HUES64 (cell line): ENCODE data around the gene CUBN.
A peak's percentile ranks its signal among the peaks of the same experiment; 100 is the strongest.
"Not testable (repeated sequence)": the region's sequence is repeated elsewhere in the genome, so short reads cannot be mapped to it uniquely, and the experiment has no call there.

Source experiments
- H3K27ac ChIP-seq: 2 replicates; pipeline ENCODE4 v1.7.0; 2013; ENCODE audit warnings: low read depth, low read length, inconsistent platforms
- H3K27me3 ChIP-seq: 2 replicates; pipeline ENCODE4 v1.6.1; 2013; ENCODE audit warnings: mild to moderate bottlenecking, low read length; ENCODE audit not compliant: insufficient read depth
- H3K36me3 ChIP-seq: 2 replicates; pipeline ENCODE4 v1.6.1; 2013; ENCODE audit warnings: mild to moderate bottlenecking, low read length; ENCODE audit not compliant: insufficient read depth
- H3K4me1 ChIP-seq: 2 replicates; pipeline ENCODE4 v1.6.1; 2013; ENCODE audit warnings: mild to moderate bottlenecking, low read length, moderate library complexity; ENCODE audit not compliant: insufficient read depth
- H3K4me3 ChIP-seq: 2 replicates; pipeline ENCODE4 v1.5.1; 2013; ENCODE audit warnings: mild to moderate bottlenecking, low read length, moderate library complexity
- H3K9ac ChIP-seq: 2 replicates; pipeline ENCODE4 v1.6.1; 2013; ENCODE audit warnings: mild to moderate bottlenecking, low read depth, low read length
- H3K9me3 ChIP-seq: 2 replicates; pipeline ENCODE4 v1.6.1; 2013; ENCODE audit warnings: low read depth, low read length; ENCODE audit not compliant: insufficient read depth
- WGBS: fragments of 150-250, 120-280 bp; methylation state at CpG from one replicate; pipeline ENCODE4 v1.1.7; 2013; ENCODE audit warnings: missing lambda C conversion rate; 5-methylcytosine and 5-hydroxymethylcytosine counted together

The CUBN gene

DNA sequence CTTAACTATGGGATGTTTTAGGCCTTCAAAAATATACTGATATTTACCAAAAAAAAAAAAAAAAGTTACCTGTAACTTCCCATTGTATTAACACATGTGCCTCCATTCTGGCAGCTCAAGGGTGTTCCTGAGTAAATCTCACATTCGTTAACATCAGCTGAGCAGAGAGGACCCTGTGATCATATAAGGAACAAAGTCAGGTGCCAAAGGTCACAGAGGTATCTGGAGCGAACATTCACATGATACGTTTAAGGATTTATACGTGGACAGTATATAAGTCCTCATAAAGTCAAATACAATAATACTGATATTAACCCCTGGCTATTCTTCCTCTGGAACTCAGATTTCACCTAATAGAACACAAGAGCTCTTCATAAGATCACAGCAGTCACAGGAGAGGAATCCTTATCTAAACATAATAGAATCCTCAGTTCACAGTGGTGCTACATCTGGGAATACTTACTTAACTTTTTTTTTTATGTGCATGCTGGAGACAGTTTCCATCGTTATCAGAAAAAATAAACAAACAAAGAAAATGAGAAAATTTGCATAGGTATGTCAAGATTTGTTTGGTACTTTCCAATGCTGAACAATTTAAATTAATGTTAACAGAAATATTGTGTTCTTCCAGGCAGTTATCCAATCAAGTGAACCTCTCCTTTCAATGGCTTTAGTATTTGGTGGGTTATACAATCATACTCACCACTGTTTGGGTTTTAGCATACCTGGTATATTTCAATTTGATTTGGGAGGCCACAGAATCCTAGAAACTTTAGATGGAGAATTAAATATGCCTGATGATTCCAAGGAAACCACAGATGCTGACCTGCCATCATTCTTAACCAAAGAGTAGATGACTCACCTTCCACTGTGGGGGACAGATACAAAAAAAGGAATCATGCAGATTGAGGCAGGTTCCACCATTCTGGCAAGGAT lies 6.6 kb downstream of the CUBN start:
- Histone ChIP-seq H3K27me3 (no peaks in the 10 kb centered on the region), H3K36me3 (no peaks in the 10 kb centered on the region), H3K27ac (peak overlapping the region; percentile 5; the same call in 1 of the 2 replicates), H3K4me3 (no peak overlapping the region), H3K9ac (no peak overlapping the region; the same call in 1 of the 2 replicates), H3K9me3 (no peaks in the 10 kb centered on the region), H3K4me1 (peaks cover 17% of the 10 kb centered on the region)
- 96% methylated on average over 4 of the region's 5 CpGs for WGBS

DNA sequence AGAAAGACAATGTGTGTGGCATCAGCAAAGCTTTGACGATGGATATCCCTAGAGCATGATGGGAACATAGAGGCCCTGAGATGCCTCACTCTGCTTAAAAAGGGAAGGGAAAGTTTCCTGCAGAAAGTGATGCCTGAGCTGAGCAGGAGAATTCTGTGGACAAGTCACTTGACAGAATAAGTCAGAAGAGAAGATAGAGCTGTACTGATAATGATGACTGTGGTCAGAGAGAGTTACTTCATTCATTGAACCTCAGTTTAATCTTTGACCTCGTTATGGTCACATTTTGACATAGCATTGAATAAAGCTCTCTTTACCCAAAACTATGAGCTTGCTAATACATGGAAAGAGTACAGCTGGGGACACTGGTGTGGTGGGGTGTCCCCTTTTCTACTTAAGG lies 7.6 kb downstream of the CUBN start:
- H3K9me3 ChIP-seq: no peaks in the 10 kb centered on the region
- no peak overlapping the region for H3K4me3 ChIP-seq
- 89% methylated on average over 2 of the region's 2 CpGs for WGBS
- H3K4me1 ChIP-seq: peaks cover 17% of the 10 kb centered on the region
- H3K9ac ChIP-seq: no peak overlapping the region
- no peak overlapping the region for H3K27ac ChIP-seq
- no peaks in the 10 kb centered on the region for H3K36me3 ChIP-seq
- H3K27me3 ChIP-seq: no peaks in the 10 kb centered on the region

DNA sequence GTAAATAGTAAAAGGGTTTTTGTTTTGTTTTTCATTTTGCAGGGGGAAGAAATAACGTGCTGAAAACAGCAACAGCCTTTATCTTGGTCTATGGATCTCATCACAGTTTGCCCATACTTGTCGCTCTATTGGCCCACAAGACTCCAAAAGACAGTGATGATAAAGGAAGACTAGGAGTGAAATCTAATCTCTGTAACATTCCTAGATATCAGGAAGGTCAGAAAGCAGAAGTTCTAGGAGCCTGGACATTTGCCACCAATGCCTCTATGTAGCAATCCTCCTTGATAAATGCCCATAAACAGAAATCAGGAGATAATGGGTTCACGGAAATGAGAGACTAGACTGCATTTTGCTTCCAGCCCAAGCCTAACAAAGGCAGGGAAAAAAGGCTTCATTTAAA lies 8.9 kb downstream of the CUBN start:
- H3K27ac ChIP-seq: no peak overlapping the region
- peaks cover 17% of the 10 kb centered on the region for H3K4me1 ChIP-seq
- no peaks in the 10 kb centered on the region for H3K27me3 ChIP-seq
- no peak overlapping the region for H3K9ac ChIP-seq
- H3K36me3 ChIP-seq: no peaks in the 10 kb centered on the region
- H3K9me3 ChIP-seq: no peaks in the 10 kb centered on the region
- no peak overlapping the region for H3K4me3 ChIP-seq
- 91% methylated on average over 3 of the region's 3 CpGs for WGBS

DNA sequence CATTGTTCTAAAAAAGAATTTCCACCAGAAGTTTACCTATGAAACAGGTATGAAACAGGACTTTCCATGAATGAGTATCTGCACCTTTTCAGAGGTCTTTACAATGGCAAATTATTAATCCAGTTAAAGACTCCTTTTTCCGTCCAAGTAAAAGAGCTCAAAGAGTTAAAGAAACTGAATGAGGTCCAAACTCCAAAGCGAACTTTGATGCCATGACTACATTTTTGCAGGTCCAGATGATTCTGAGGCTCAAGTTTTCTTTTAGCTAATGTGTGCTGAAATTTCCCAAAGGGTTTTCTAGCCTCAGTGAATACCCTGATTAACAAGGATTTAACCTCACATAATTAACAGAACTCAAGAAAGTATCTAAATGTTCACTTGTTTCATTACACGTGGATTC lies 9.8 kb downstream of the CUBN start:
- no peaks in the 10 kb centered on the region for H3K27me3 ChIP-seq
- peaks cover 17% of the 10 kb centered on the region for H3K4me1 ChIP-seq
- 88% methylated on average over 3 of the region's 3 CpGs for WGBS
- no peaks in the 10 kb centered on the region for H3K36me3 ChIP-seq
- H3K9me3 ChIP-seq: no peaks in the 10 kb centered on the region
- no peak overlapping the region for H3K27ac ChIP-seq
- H3K9ac ChIP-seq: no peak overlapping the region
- no peak overlapping the region for H3K4me3 ChIP-seq

DNA sequence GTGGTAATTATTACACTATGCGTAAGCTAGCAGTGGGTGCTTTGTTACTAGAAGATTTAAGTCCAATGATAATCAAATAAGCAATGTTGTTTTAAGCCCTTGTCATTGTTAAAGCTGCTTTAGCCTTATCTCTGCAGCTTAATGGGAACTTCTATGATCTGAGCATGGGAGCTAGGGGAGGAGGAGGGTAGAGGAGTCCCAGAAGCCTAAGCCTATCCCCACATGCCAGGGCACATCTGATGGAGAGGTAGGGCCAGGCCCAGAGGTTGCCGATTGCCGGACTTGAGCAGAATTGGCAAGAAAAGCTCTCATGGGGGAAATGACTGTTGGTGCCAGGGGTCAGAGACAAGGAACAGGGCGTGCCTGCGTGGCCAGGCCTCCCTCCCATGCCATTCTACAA lies 13.4 kb downstream of the CUBN start:
- Histone ChIP-seq H3K4me1 (no peaks in the 10 kb centered on the region), H3K27ac (no peak overlapping the region), H3K9ac (no peak overlapping the region), H3K36me3 (no peaks in the 10 kb centered on the region), H3K27me3 (no peaks in the 10 kb centered on the region), H3K4me3 (no peak overlapping the region), H3K9me3 (no peaks in the 10 kb centered on the region)
- 84% methylated on average over 5 of the region's 5 CpGs for WGBS

DNA sequence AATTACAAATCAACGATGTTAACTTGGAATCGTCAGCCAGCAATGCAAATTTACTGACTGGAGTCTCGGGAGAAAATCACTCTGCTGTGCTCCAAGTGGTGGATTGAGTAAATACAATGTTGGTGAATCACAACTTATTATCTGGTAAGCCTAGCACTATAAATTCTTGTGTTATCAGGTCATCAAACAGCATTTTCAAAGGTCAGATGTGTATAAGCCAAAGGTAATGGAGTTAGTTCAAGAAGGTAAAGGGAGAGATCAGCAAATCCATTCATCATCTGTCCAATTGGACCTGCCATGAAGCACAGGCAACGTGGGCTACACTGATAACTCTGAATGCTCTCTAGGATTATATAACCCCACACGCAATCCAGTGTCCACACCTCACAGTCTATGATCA lies 13.9 kb downstream of the CUBN start:
- H3K9ac ChIP-seq: no peak overlapping the region

DNA sequence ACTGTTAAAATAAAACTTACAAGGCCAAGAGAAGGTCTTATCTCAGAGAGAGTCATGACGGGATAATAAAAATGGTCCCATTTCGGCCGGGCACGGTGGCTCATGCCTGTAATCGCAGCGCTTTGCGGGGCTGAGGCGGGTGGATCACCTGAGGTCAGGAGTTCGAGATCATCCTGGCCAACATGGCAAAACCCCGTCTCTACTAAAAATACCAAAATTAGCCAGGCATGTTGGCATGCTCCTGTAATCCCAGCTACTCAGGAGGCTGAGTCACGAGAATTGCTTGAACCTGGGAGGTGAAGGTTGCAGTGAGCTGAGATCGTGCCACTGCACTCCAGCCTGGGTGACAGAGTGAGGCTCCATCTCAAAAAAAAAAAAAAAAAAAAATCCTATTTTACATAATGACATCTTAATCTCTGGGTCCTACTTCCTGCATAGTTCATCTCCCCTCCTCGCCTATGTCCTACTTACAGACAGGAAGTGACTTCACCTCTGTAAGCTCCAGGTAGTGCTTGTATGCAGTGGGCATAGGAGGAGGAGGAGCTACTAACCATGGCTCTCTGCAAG lies 14.7 kb downstream of the CUBN start:
- H3K9me3 ChIP-seq, H3K4me3 ChIP-seq, H3K27ac ChIP-seq, H3K9ac ChIP-seq, H3K4me1 ChIP-seq, H3K27me3 ChIP-seq, H3K36me3 ChIP-seq: not testable (repeated sequence)
- WGBS: 94% methylated on average over 13 of the region's 13 CpGs

More for the DNA sequence above, 13.9 kb downstream of the CUBN start:
- Histone ChIP-seq H3K27me3 (no peaks in the 10 kb centered on the region), H3K9me3 (no peaks in the 10 kb centered on the region), H3K4me3 (no peak overlapping the region), H3K27ac (no peak overlapping the region), H3K36me3 (no peaks in the 10 kb centered on the region), H3K4me1 (no peaks in the 10 kb centered on the region)
- WGBS: 84% methylated on average over 5 of the region's 5 CpGs

DNA sequence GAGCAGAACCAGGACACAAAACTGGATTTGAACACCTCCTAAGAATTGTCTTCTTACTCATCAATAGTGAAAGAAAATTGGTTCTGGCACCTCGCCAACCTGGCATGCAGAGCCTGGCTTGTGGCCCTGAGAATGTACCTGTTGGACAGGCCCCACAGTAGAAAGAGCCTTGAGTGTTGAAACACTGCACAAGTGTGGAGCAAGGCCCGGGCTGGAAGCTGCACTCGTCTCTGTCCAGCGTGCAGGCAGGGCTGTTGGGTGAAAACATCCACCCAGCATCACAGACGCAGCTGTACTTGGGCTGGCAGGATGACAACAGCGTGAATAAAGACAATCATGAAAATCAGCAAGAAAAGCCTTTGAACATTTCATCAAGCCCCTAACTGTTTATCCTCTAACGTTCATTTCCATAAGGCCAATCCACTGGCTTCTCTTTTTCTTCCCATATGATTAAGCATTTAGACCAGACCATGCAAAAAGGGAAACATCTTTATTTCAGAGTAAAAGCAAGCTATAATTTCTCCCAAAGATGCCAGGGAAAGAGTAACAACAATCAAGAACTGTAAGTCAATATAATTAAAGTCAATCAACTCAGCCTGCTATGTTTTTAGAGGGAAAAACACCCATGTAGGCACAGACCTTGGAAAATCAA lies 15.6 kb downstream of the CUBN start:
- H3K27ac ChIP-seq: no peak overlapping the region
- H3K4me3 ChIP-seq: no peak overlapping the region
- 91% methylated on average over 7 of the region's 7 CpGs for WGBS
- no peaks in the 10 kb centered on the region for H3K9me3 ChIP-seq
- H3K27me3 ChIP-seq: no peaks in the 10 kb centered on the region
- no peak overlapping the region for H3K9ac ChIP-seq
- H3K36me3 ChIP-seq: no peaks in the 10 kb centered on the region
- no peaks in the 10 kb centered on the region for H3K4me1 ChIP-seq

DNA sequence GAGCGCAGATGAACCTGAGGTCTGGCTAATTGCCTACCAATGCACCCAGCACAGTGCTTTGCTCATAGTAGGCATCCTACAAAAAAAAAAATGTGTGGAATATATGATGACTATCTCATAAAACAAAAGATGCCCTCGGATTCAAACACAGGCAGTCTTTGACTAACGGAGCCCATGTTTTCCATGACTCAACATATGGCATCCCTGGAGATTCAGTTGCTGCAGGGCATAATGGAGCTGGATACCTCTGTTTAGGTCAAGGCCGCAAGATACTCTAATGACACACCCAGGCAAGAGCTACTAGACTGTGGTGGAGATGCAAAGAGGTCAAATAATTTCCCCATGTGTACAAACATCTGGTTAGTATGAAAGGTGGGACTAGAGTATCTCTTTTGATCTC lies 16.3 kb downstream of the CUBN start:
- 91% methylated on average over 4 of the region's 4 CpGs for WGBS
- H3K4me1 ChIP-seq: no peaks in the 10 kb centered on the region
- no peaks in the 10 kb centered on the region for H3K9me3 ChIP-seq
- H3K9ac ChIP-seq: no peak overlapping the region
- no peak overlapping the region for H3K4me3 ChIP-seq
- H3K36me3 ChIP-seq: no peaks in the 10 kb centered on the region
- H3K27me3 ChIP-seq: no peaks in the 10 kb centered on the region
- no peak overlapping the region for H3K27ac ChIP-seq

DNA sequence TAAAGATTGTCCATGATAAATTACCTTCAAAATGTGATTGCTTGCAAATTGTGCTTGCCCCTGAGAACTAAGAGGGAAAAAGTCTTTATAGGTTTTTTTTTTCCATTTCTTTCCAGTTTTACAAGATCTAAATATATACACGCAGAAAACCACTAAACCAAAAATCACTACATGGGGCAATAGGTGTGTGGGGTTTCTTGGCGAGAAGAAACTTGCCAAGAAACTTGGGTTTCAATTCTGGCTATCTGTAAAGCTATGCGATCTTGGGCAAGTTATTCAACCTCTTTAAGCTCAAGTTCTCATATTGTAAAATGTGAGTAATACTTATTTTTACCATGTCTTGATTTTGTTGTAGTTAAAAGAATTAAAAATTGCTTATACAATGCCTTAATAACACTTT lies 17.0 kb downstream of the CUBN start:
- Histone ChIP-seq H3K27ac (no peak overlapping the region), H3K9ac (no peak overlapping the region), H3K36me3 (no peaks in the 10 kb centered on the region), H3K9me3 (no peaks in the 10 kb centered on the region), H3K4me1 (no peaks in the 10 kb centered on the region), H3K4me3 (no peak overlapping the region), H3K27me3 (no peaks in the 10 kb centered on the region)
- 67% methylated on average over 2 of the region's 3 CpGs for whole genome bisulfite sequencing

DNA sequence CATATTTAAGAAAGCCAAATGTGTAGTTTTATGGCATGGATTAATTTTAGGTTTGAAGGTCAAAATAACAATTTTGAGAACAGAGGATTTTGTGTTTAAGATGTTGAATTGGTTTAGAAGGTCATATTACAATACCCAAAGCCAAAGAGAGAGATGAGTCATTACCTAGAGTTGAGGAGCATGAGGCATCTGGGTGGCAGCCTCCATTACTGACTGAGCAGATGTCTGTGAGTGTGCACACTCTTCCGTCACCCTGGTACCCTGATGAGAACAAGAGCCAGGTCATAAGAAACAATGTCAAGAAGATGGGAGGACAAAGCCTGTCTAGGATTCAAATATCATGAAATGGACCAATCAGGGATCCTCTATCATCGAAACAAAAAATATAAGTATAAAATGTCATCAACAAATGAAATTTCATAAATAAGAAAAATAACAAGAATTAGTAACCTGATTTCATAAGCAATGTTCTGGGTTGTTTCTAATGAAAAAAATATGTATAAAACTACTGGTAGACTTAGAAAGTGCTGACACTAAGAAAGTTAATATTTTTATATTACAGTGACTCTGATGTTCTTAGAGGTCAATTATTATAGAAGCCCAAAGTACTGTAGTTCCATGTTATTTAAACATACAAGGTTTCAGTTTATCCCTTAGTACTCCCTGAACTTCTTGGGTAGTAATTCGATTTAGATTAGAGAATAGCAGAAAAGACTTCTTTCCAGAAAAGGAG lies 20.0 kb downstream of the CUBN start:
- Histone ChIP-seq H3K27me3 (no peaks in the 10 kb centered on the region), H3K4me3 (no peak overlapping the region), H3K9me3 (no peaks in the 10 kb centered on the region), H3K36me3 (no peaks in the 10 kb centered on the region), H3K27ac (no peak overlapping the region), H3K9ac (no peak overlapping the region), H3K4me1 (no peaks in the 10 kb centered on the region)
- 92% methylated on average over 2 of the region's 3 CpGs for WGBS
